ENCODE results near the gene BAHCC1.

DNA sequence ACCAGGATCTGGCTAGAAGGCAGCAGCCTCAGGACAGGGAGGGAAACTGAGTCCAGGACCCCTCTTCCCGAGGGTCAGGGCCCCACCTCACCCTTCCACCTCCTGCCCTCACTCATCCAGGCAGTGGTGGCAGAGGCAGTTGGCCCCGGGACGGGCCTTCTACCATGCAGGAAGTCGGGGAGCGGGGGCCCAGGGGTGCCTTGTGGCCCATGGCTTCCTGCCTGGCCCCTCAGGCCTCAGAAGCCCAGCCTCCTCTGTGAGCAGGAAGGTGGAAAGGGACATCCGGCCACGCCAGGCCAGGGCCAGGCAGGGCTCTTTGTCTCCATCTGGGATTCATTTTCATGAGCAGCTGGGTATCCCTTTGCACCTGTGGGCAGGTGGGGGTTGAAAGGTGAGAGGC is 58.5 kb downstream of the BAHCC1 start:
- TF ChIP-seq CEBPB (IDR thresholded peaks at IDR 0.05) = no peak
- no peak for TF ChIP-seq RAD21 (IDR thresholded peaks at IDR 0.05; ENCODE audit: low read depth)
- TF ChIP-seq TAF1 (IDR thresholded peaks at IDR 0.05; ENCODE audit: low read depth) = no peak
- no peak for TF ChIP-seq CREB1 (IDR thresholded peaks at IDR 0.05; ENCODE audit: low read depth)
- no peak for TF ChIP-seq EP300 (IDR thresholded peaks at IDR 0.05; ENCODE audit: borderline replicate concordance)
- TF ChIP-seq TEAD4 (IDR thresholded peaks at IDR 0.05) = no peak
- TF ChIP-seq ZBTB7A (IDR thresholded peaks at IDR 0.05; ENCODE audit: low read depth) = no peak
- TF ChIP-seq, protein P1, sequence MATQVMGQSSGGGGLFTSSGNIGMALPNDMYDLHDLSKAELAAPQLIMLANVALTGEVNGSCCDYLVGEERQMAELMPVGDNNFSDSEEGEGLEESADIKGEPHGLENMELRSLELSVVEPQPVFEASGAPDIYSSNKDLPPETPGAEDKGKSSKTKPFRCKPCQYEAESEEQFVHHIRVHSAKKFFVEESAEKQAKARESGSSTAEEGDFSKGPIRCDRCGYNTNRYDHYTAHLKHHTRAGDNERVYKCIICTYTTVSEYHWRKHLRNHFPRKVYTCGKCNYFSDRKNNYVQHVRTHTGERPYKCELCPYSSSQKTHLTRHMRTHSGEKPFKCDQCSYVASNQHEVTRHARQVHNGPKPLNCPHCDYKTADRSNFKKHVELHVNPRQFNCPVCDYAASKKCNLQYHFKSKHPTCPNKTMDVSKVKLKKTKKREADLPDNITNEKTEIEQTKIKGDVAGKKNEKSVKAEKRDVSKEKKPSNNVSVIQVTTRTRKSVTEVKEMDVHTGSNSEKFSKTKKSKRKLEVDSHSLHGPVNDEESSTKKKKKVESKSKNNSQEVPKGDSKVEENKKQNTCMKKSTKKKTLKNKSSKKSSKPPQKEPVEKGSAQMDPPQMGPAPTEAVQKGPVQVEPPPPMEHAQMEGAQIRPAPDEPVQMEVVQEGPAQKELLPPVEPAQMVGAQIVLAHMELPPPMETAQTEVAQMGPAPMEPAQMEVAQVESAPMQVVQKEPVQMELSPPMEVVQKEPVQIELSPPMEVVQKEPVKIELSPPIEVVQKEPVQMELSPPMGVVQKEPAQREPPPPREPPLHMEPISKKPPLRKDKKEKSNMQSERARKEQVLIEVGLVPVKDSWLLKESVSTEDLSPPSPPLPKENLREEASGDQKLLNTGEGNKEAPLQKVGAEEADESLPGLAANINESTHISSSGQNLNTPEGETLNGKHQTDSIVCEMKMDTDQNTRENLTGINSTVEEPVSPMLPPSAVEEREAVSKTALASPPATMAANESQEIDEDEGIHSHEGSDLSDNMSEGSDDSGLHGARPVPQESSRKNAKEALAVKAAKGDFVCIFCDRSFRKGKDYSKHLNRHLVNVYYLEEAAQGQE (IDR thresholded peaks at IDR 0.05; ENCODE audit: low read depth) = no peak
- TF ChIP-seq NFIC (IDR thresholded peaks at IDR 0.05) = no peak
- TF ChIP-seq, protein P2, sequence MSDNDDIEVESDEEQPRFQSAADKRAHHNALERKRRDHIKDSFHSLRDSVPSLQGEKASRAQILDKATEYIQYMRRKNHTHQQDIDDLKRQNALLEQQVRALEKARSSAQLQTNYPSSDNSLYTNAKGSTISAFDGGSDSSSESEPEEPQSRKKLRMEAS (IDR thresholded peaks at IDR 0.05) = no peak
